Right lobe of liver (tissue), 4 donors: ENCODE data around the gene SKP2.

Source experiments
- CTCF ChIP-seq, 4 donors: fragments of 200-600 bp in 3 of 4; fragments of 450-650 bp in 1 of 4; IDR thresholded peaks; one replicate each; pipeline versions ENCODE4 v1.5.1 to v1.8.0; 2016 to 2022; ENCODE audit warnings: antibody characterized with exemption in 4 of 4, mild to moderate bottlenecking in 2 of 4
- POLR2A ChIP-seq: fragments of 450-650 bp; IDR thresholded peaks from one replicate; pipeline ENCODE4 v1.6.1; 2017; ENCODE audit warnings: antibody characterized with exemption, mild to moderate bottlenecking
- donor health status: DM: no; HTN: no; CAD: no.
- donor health status: DM: no; HTN: no; CAD: no.
- donor health status: DM: no; HTN: yes; CAD: no.

- no peak for TF ChIP-seq CTCF (IDR thresholded peaks at IDR 0.05)
- no peak for TF ChIP-seq POLR2A
These were observed 78.4 kb downstream of the SKP2 start for GRCh38 chr5:36230151-36230790.
